HepG2 (cell line): ENCODE measurements around the gene COMMD7. TPM values are rescaled to one million over a fixed set of nuclear protein-coding genes. Genes with fewer than 3 reads are reported as not detected.

Experiments used
- ATF1 ChIP-seq: IDR thresholded peaks from 2 replicates; pipeline ENCODE4 v1.6.1; 2016; ENCODE audit warnings: mild to moderate bottlenecking, control low read depth
- ATF7-NPFF ChIP-seq: sonication (generic); formaldehyde crosslinking; IDR thresholded peaks from 2 replicates; pipeline ENCODE4 v1.8.1; 2023; ENCODE audit warnings: mild to moderate bottlenecking, low read depth, missing genetic modification reagents, moderate library complexity
- CREM ChIP-seq, 2 experiments: sonication (generic) in 1 of 2; formaldehyde crosslinking in 1 of 2; IDR thresholded peaks; 2 replicates each; pipeline versions ENCODE4 v1.4.0 to v1.6.1; 2016 to 2020; ENCODE audit warnings: antibody characterized with exemption in 1 of 2, mild to moderate bottlenecking in 1 of 2, missing genetic modification reagents in 1 of 2
- EHMT2 ChIP-seq: fragments of 200-600 bp; sonication (generic); IDR thresholded peaks from 2 replicates; pipeline ENCODE4 v1.7.0; 2017; ENCODE audit warnings: antibody characterized with exemption, low read depth, low read length, borderline replicate concordance
- GLI4 ChIP-seq: sonication (generic); formaldehyde crosslinking; IDR thresholded peaks from 2 replicates; pipeline ENCODE4 v1.5.1; 2020; ENCODE audit warnings: missing genetic modification reagents, mild to moderate bottlenecking, moderate library complexity, borderline replicate concordance
- HDAC6 ChIP-seq: fragments of 200-600 bp; sonication (generic); IDR thresholded peaks from 2 replicates; pipeline ENCODE4 v1.7.0; 2017; ENCODE audit warnings: mild to moderate bottlenecking, antibody characterized with exemption, low read length, low read depth
- HNRNPH1 ChIP-seq: fragments of 200-400 bp; formaldehyde crosslinking; optimal IDR thresholded peaks from 2 replicates; pipeline ENCODE3; 2017; ENCODE audit warnings: mild to moderate bottlenecking, low read depth, low read length
- KAT2B ChIP-seq: fragments of 150-350 bp; IDR thresholded peaks from 2 replicates; pipeline ENCODE4 v1.6.1; 2014; ENCODE audit warnings: low read depth, low read length, borderline replicate concordance
- KDM6A ChIP-seq: IDR thresholded peaks from 2 replicates; pipeline ENCODE4 v1.6.1; 2016; ENCODE audit warnings: low read depth
- LBX2 ChIP-seq: sonication (generic); formaldehyde crosslinking; IDR thresholded peaks from 2 replicates; pipeline ENCODE4 v1.5.0; 2020; ENCODE audit warnings: missing genetic modification reagents, mild to moderate bottlenecking, borderline replicate concordance
- MLX ChIP-seq: IDR thresholded peaks from 2 replicates; pipeline ENCODE4 v1.6.1; 2016
- MTF2 ChIP-seq: sonication (generic); formaldehyde crosslinking; IDR thresholded peaks from 2 replicates; pipeline ENCODE4 v1.5.0; 2020; ENCODE audit warnings: missing genetic modification reagents, borderline replicate concordance
- NCOA1 ChIP-seq: sonication (generic); formaldehyde crosslinking; IDR thresholded peaks from 2 replicates; pipeline ENCODE4 v1.9.0; 2021; ENCODE audit warnings: missing genetic modification reagents
- NFIB ChIP-seq: sonication (generic); formaldehyde crosslinking; IDR thresholded peaks from 2 replicates; pipeline ENCODE4 v1.9.0; 2021; ENCODE audit warnings: missing genetic modification reagents, mild to moderate bottlenecking, borderline replicate concordance
- NR1H2 ChIP-seq: sonication (generic); formaldehyde crosslinking; IDR thresholded peaks from 2 replicates; pipeline ENCODE4 v1.8.1; 2022; ENCODE audit warnings: low read depth, missing genetic modification reagents, borderline replicate concordance
- ONECUT2 ChIP-seq: sonication (generic); formaldehyde crosslinking; IDR thresholded peaks from 2 replicates; pipeline ENCODE4 v1.4.0; 2020; ENCODE audit warnings: missing genetic modification reagents
- RFX1 ChIP-seq: fragments of 450-650 bp; IDR thresholded peaks from 2 replicates; pipeline ENCODE4 v1.6.1; 2017
- SP140L ChIP-seq: sonication (generic); formaldehyde crosslinking; IDR thresholded peaks from 2 replicates; pipeline ENCODE4 v1.4.0; 2020; ENCODE audit warnings: missing genetic modification reagents, borderline replicate concordance
- ZBTB1 ChIP-seq: sonication (generic); formaldehyde crosslinking; IDR thresholded peaks from 2 replicates; pipeline ENCODE4 v1.4.0; 2020; ENCODE audit warnings: missing genetic modification reagents, borderline replicate concordance
- ZFP62 ChIP-seq: sonication (generic); formaldehyde crosslinking; IDR thresholded peaks from 2 replicates; pipeline ENCODE4 v1.4.0; 2020; ENCODE audit warnings: missing genetic modification reagents
- ZMAT3 ChIP-seq: sonication (generic); formaldehyde crosslinking; conservative IDR thresholded peaks from 2 replicates; pipeline ENCODE4 v1.7.0; 2021; ENCODE audit warnings: missing genetic modification reagents
- ZNF18 ChIP-seq: sonication (generic); formaldehyde crosslinking; IDR thresholded peaks from 2 replicates; pipeline ENCODE4 v1.8.0; 2022; ENCODE audit warnings: mild to moderate bottlenecking, missing genetic modification reagents; ENCODE audit not compliant: insufficient replicate concordance
- ZNF335 ChIP-seq: sonication (generic); formaldehyde crosslinking; IDR thresholded peaks from 2 replicates; pipeline ENCODE4 v1.4.0; 2020; ENCODE audit warnings: missing genetic modification reagents
- ZNF512 ChIP-seq: sonication (generic); formaldehyde crosslinking; IDR thresholded peaks from 2 replicates; pipeline ENCODE4 v1.4.0; 2020; ENCODE audit warnings: mild to moderate bottlenecking, missing genetic modification reagents
- ZNF747 ChIP-seq: sonication (generic); formaldehyde crosslinking; IDR thresholded peaks from 2 replicates; pipeline ENCODE4 v1.8.1; 2023; ENCODE audit warnings: missing genetic modification reagents, mild to moderate bottlenecking, borderline replicate concordance
- ZNF772 ChIP-seq: sonication (generic); formaldehyde crosslinking; IDR thresholded peaks from 2 replicates; pipeline ENCODE4 v1.5.0; 2020; ENCODE audit warnings: mild to moderate bottlenecking, missing genetic modification reagents
- ZSCAN9 ChIP-seq: IDR thresholded peaks from 2 replicates; pipeline ENCODE4 v1.6.1; 2016; ENCODE audit warnings: borderline replicate concordance
- polyA plus RNA-seq, 8 experiments: library from polyadenylated mRNA; depleted of rRNA in 3 of 8; stranded (reverse) in 7 of 8; unstranded in 1 of 8; fragments of >200 nt; fragmentation: Illumina TruSeq in 4 of 8; extraction: Trizol in 4 of 8; gene quantifications; 2 replicates each; pipeline versions ENCODE4 v1.2.1 to v1.2.3, GENCODE V29; 2011 to 2016; ENCODE audit warnings: low read depth in 4 of 8, missing spikeins in 1 of 8, mixed read lengths in 1 of 8; ENCODE audit not compliant: insufficient read depth in 1 of 8
- total RNA-seq, 5 experiments: library from RNA; depleted of rRNA; stranded (reverse); fragments of >200 nt; fragmentation: Illumina TruSeq; extraction: Trizol; gene quantifications; 2 replicates each; pipeline ENCODE4 v1.2.3, GENCODE V29; 2016; ENCODE audit warnings: low read depth in 1 of 5

The COMMD7 gene
- total and polyA plus RNA-seq, 2 of the 13 experiments (the other 11 are each of a cell fraction or from before 2014, with no cell fraction given): 42.1 to 53.3 TPM

- TF ChIP-seq ZNF512 (CRISPR knock-in tag): no peak
- no peak for TF ChIP-seq SP140L
- no peak for TF ChIP-seq NCOA1 (CRISPR knock-in tag)
- TF ChIP-seq EHMT2: no peak
- no peak for TF ChIP-seq NFIB (CRISPR knock-in tag)
- peak; percentile 85; the same call in 1 of the 2 replicates for TF ChIP-seq LBX2 (CRISPR knock-in tag)
- no peak for TF ChIP-seq ZBTB1 (CRISPR knock-in tag)
- TF ChIP-seq CREM (IDR thresholded peaks at IDR 0.05): no peak
- no peak for TF ChIP-seq CREM (CRISPR knock-in tag; IDR thresholded peaks at IDR 0.05)
- TF ChIP-seq ZSCAN9: no peak
- TF ChIP-seq ATF7-NPFF (CRISPR knock-in tag): peak; percentile 92
- no peak for TF ChIP-seq HDAC6
- TF ChIP-seq ZMAT3: no peak; the same call in 1 of the 2 replicates
- TF ChIP-seq ZNF18 (CRISPR knock-in tag): no peak
- TF ChIP-seq RFX1: no peak
- TF ChIP-seq NR1H2 (CRISPR knock-in tag): no peak; the same call in 1 of the 2 replicates
- TF ChIP-seq HNRNPH1: no peak
- no peak; the same call in 1 of the 2 replicates for TF ChIP-seq GLI4 (CRISPR knock-in tag)
- TF ChIP-seq MLX: no peak; the same call in 1 of the 2 replicates
- no peak for TF ChIP-seq KAT2B
- TF ChIP-seq ATF1 (CRISPR knock-in tag): no peak
- TF ChIP-seq ONECUT2 (CRISPR knock-in tag): no peak
- 0 out of 2 replicates have a peak, but pooled peaks have one; percentile 62 for TF ChIP-seq ZFP62
- TF ChIP-seq MTF2: 0 out of 2 replicates have a peak, but pooled peaks have one; percentile 27
- TF ChIP-seq ZNF772 (CRISPR knock-in tag): peak; percentile 65; the same call in 1 of the 2 replicates
- no peak for TF ChIP-seq ZNF747 (CRISPR knock-in tag)
- no peak for TF ChIP-seq ZNF335 (CRISPR knock-in tag)
- peak; percentile 11; the same call in 1 of the 2 replicates for TF ChIP-seq KDM6A (CRISPR knock-in tag)
These were observed at the start of gene COMMD7 (continued) for GRCh38 chr20:32743237-32744112.
